ENCODE results near the gene GAB3. TPM values are rescaled to one million over a fixed set of nuclear protein-coding genes. Genes with fewer than 3 reads are reported as not detected.
A peak's percentile ranks its signal among the peaks of the same experiment; 100 is the strongest.

GAB3 gene
- polyA plus RNA-seq, 10 donors = 3.2 to 11.3 (median 5.8) TPM

DNA sequence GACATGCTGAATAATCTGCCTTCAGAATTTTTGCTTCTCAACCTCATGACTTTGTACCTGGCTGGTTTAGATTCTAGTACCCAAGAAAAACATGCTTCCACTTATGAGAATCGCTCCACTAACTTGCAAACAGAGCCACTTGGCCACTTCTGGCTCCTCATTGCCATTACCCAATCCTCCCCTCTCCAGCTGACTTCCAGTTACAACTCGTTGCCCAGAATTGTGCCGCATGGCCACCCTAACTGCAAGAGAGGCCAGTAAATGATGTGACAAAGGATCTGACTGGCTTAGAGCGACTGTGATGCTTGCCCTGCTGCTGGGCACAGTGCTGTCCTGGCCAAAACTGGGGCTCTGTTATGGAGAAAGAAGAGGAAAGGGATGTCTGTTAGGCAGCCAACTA is 7.8 kb upstream of the GAB3 start:
- no peak for DNase-seq

DNA sequence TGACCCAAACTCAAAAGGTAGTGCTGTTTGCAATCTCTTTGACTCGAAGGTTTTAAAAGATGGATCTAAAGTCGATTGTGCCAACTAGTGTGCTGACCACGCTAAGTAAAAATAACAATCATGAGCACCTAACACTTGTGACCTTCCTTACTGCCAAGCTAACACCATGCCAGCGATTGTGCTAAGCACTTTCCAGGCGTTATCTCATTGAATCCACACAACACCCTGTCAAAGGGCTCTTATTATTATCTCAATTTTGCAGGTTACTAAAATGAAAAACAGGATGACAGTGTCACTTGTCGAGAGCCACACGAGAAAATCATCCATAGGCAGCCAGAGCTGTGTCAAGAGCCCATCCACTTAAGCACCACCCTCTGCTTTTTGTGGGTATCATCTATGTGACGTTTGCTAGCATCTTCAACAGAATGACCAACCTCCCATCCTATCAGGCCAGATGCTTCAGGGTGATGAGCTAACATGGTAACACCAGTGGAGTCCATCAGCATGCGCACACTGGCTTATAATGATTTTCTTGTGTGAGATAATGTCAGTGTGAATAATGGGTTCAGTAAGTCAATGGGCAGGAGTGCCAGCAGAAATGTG is 893 bp upstream of the GAB3 start:
- no peak for DNase-seq

- DNase-seq = peak in 1 of 3 donors; percentile 24
These were observed 359 bp upstream of the GAB3 start for GRCh38 chrX:154751203-154751668.

GRCh38 chrX:154749856-154750255 is 1.0 kb downstream of the GAB3 start:
- peak in 1 of 3 donors; percentile 64 for DNase-seq

GRCh38 chrX:154748712-154749339 is 2.1 kb downstream of the GAB3 start:
- peak; percentile 53 to 85 (median 77) for DNase-seq

DNA sequence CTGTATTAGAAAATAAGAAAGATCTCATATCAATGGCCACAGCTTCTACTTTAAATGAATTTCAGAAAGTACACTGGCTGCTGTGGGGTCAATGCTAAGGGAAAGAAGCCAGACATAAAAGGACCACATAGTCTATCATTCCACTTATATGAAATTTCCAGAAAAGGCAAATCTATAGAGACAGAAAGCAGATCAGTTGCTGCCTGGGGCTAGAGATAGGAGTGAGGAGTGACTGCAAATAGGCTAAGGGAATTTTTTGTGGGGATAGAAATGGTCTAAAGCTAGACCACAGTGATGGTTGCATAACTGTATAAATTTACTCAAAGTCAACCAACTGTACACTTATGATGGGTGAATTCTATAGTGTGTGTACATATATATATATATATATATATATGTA is 8.3 kb downstream of the GAB3 start:
- DNase-seq = no peak

- DNase-seq = no peak
These were observed 10.9 kb downstream of the GAB3 start for GRCh38 chrX:154739952-154740465.

GRCh38 chrX:154738011-154738738 is 12.7 kb downstream of the GAB3 start:
- DNase-seq = peak; percentile 54 to 86 (median 79)

DNA sequence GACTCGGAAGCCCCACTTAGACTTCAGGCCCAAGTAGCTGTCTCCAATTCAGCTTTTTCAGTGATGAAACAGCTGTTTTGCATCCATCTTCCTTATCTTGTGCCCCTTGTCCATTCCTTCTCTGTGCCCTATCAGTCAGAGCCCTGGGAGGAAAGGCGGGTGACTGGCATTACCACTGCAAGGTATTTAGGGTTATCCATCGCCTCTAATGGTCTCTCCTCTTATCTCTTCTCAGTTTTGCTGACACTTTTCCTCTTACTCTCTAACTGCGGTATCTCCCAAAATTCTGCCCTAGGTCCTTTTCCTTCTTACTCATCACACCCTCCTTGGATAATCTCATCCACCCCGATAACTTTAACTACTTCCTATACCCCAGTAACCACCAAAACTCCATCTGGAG is 13.7 kb downstream of the GAB3 start:
- no peak for DNase-seq

DNA sequence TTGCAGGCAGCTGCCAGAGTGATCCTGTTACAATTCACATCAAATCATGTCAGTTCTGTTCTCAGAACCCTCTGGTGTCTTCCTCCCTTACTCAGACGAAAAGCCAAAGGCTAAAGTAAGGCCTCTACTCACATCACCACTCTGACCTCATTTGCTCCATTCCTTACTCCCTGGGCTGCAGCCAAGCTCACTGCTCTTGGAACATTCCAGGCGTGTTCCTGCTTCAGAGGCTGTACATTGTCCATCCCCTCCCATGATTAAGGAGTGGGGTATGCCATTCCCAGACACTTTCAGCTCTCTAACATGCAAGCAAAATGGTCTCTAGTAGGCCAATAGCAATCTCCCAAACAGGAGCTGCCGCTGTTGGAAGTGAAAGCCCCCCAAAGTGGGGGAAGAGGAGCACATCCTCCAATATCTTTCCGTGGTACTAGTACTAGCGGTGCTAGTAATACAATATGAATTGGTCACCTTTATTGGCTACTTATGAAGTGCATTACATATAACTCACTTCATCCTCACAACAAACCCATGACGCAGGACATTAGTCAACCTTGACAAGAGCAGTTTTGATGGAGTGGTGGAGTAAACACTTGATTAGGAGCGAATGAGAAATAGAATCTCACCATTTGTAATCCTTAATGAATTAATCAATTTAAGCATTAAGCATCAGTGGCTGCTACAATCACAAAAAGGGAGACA is 15.0 kb downstream of the GAB3 start:
- peak; percentile 60 to 80 (median 73) for DNase-seq

- peak in 1 of 3 donors; percentile 56 for DNase-seq
These were observed 16.7 kb downstream of the GAB3 start for GRCh38 chrX:154734061-154734781.

DNA sequence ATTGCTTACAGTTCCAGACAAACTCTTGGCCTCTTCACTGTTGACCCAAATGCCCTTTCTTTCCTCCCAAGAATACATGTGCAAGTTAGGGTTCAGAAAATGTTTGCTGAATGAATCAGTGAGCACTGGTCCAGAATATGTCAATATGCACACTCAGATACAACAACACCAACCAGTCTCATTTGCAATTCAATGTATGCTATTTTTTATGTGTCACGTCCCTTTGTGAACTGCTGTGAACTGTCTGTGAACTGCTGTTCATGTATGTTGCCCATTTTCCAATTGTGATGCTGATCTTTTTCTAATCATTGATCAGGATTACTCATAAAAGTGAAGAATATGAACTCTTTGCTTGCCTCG is 17.8 kb downstream of the GAB3 start:
- DNase-seq = peak in 1 of 3 donors; percentile 41

- no peak for DNase-seq
These were observed 18.3 kb downstream of the GAB3 start for GRCh38 chrX:154732421-154733065.

DNA sequence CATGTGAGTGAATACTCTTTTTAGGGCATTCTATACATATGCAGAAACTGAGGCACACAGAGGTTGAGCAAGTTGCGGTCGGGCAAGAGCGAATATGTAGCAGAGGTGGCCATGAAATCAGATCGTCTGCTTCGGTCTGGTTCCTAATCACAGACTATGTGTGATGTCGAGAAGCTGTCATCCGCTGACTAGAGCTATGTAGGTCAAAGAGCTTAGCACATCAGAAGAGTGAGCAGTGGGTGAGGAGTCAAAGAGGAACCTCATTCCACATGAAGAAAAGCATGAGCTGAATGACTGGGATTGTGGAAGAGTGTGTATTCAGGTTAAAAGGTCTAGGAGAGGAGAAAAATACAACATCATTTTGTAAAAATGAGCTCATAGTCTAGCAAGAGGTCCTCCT is 19.0 kb downstream of the GAB3 start:
- no peak for DNase-seq

DNA sequence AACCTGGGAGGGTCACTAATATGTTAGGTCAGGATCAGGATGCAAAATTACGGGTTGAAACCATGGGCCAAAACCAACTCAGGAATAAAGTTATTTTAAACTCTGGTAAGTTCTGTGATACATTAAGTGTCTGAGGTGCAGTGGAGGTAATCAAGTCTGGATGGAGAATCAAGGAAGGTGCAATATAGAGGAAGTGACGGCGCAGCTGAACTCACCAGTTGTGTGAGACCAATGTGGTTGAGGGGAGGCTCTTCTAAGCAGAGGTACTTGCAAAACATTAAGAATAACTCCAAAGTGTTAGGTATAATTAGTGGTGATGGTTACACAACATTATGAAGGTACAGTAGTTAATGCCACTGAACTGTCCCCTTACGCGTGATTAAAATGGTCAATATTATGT is 19.7 kb downstream of the GAB3 start:
- DNase-seq = no peak

DNA sequence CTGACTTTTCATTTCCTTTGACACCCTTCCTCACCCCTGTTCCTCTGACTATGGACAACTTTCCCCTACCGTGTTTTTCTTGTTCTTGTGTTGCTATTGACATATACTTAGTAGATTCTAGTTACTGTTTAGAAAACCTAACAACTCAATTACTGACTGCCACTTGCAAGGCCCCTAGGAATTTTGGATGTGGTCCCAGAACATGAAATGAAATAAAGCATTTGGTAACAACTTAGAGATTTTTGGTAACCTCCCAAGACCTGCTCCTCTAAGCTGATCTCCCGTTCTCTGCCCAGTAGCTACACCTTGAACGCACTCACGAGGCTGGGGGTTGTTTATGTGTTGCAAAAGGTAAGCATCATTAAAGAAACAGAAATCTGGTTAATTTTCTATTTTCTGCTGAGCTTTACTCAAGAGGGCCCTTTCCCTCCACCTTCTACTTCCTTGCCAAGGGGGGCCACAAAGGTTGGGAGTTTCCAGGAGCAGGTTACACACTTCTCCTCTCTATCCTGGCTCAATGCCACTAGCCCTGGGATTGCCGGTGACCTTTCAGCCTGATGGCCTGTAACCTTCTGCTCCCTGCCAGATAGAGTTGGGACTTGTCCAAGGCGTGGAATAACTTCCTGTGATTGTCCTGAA is 20.5 kb downstream of the GAB3 start:
- peak in 2 of 3 donors; percentile 57 to 70 for DNase-seq

DNA sequence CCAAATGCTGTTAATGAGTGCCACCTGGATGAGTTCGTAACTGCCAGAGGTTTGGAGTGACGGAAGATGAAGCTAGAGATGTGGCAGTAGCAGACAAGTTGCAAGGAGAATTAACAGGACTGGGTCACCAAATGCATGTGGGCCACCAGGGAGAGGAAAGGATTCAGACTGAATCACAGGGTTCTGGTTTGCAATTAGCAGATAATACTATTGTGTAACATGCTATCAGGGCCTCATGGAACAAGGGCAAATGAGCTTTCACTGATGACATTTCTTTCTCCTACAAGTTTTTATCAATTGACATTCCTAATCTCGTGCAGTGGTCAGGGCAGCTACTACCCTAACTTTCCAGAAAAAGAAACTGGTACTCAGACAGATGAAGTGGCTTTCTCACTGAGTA is 21.4 kb downstream of the GAB3 start:
- DNase-seq = no peak

- DNase-seq = peak in 1 of 3 donors; percentile 66
These were observed 22.3 kb downstream of the GAB3 start for GRCh38 chrX:154728431-154729190.

GRCh38 chrX:154727871-154728270 is 23.0 kb downstream of the GAB3 start:
- DNase-seq = peak; percentile 56 to 88 (median 79)

DNA sequence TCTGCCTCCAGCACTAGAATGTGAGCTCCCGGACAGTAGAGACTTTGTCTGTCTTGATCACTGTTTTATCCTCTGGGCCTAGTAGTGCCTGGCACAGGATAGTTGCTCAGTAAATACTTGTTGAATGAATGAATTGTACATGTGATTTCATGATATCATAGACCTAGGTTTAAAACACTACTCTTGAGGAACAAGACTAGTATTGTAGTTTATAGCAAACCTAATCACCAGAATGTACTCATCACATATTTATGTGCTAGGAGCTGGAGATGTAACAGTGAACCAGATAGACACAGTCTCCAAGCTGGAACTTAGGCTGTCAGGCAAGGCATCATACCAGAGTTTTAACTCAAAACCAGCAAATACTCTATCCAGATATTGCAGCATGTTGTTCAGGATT is 23.5 kb downstream of the GAB3 start:
- no peak for DNase-seq

Measured in muscle of back (tissue), 11 donors.